ENCODE measurements around the gene ANKK1. TPM values are rescaled to one million over a fixed set of nuclear protein-coding genes. Genes with fewer than 3 reads are reported as not detected.

ANKK1 gene
- total RNA-seq, 1 experiment from 2014 or later, result 0.22 TPM

DNA sequence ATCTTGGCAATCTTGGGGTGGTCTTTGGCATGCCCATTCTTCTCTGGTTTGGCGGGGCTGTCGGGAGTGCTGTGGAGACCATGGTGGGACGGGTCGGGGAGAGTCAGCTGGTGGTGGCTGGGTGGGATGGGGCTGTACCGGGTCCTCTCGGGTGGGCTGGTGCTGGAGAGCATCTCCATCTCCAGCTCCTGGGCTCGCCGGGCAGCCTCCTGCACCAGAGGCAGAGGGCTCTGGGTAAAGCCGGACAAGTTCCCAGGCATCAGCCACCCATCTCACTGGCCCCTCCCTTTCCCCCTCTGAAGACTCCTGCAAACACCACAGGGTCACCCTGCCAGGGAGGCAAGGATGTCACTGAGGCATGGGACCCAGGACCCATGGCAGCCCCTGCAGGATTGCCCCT is 25.1 kb downstream of the ANKK1 start:
- no peaks in the 10 kb centered on the region for H3K4me1 ChIP-seq (ENCODE audit: control insufficient read depth in 1 of 2, insufficient read depth in 2 of 2, low read length in 2 of 2)
- H3K27me3 ChIP-seq (ENCODE audit: insufficient read depth, low read length), result peaks cover 4% of the 10 kb centered on the region; the same call in 1 of the 2 replicates
- DNase-seq (ENCODE audit: low read depth, low spot score) (no peak), ATAC-seq (no peak)
- H3K36me3 ChIP-seq (ENCODE audit: control insufficient read depth in 1 of 2, insufficient read depth in 2 of 2, low read length in 2 of 2), result no peaks in the 10 kb centered on the region
- H3K4me3 ChIP-seq (replicated peaks in 1 of 2; ENCODE audit: low read depth in 1 of 2, low read length in 2 of 2), result no peak overlapping the region
- no peaks in the 10 kb centered on the region for H3K9me3 ChIP-seq (ENCODE audit: control insufficient read depth in 1 of 2, insufficient read depth in 1 of 2, low read depth in 1 of 2, low read length in 2 of 2)
- no TSS peak for BruUV-seq (replicated peaks)
- RAD21 ChIA-PET (ENCODE audit: low non-redundant PET in 1 of 2, low total read pairs in 2 of 2, uncharacterized antibody in 2 of 2, unreplicated experiment in 2 of 2), result no interaction called here
- H3K9me2 ChIP-seq (ENCODE audit: insufficient read depth), result no peaks in the 10 kb centered on the region
- no peaks in the 10 kb centered on the region for H4K20me1 ChIP-seq (ENCODE audit: insufficient read depth)
- POLR2A ChIA-PET, result no interaction called here
- intact Hi-C loops (cut with micrococcal nuclease), result no loop called here
- TF ChIP-seq, protein P1, sequence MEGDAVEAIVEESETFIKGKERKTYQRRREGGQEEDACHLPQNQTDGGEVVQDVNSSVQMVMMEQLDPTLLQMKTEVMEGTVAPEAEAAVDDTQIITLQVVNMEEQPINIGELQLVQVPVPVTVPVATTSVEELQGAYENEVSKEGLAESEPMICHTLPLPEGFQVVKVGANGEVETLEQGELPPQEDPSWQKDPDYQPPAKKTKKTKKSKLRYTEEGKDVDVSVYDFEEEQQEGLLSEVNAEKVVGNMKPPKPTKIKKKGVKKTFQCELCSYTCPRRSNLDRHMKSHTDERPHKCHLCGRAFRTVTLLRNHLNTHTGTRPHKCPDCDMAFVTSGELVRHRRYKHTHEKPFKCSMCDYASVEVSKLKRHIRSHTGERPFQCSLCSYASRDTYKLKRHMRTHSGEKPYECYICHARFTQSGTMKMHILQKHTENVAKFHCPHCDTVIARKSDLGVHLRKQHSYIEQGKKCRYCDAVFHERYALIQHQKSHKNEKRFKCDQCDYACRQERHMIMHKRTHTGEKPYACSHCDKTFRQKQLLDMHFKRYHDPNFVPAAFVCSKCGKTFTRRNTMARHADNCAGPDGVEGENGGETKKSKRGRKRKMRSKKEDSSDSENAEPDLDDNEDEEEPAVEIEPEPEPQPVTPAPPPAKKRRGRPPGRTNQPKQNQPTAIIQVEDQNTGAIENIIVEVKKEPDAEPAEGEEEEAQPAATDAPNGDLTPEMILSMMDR (IDR thresholded peaks at IDR 0.05 in 2 of 3, conservative IDR thresholded peaks at IDR 0.05 in 1 of 3; ENCODE audit: borderline replicate concordance in 1 of 3, insufficient read depth in 1 of 3, low read depth in 2 of 3, low read length in 2 of 3), result no peak
- no peak for TF ChIP-seq CBX3 (IDR thresholded peaks at IDR 0.05; ENCODE audit: low read depth)
- no peak for TF ChIP-seq POLR2A (IDR thresholded peaks at IDR 0.05; ENCODE audit: borderline replicate concordance, extremely low read depth, insufficient read depth, insufficient read length)
- no peak for TF ChIP-seq JUND (IDR thresholded peaks at IDR 0.05)
- no peak overlapping the region for H2AFZ ChIP-seq (ENCODE audit: low read depth, low read length, poor library complexity, severe bottlenecking)
- CTCF ChIA-PET, result no interaction called here
- H3K27ac ChIP-seq (ENCODE audit: low read depth, low read length), result no peak overlapping the region
- H3K4me2 ChIP-seq (ENCODE audit: low read length), result no peak overlapping the region
- H3K79me2 ChIP-seq (ENCODE audit: insufficient read depth, low read length), result no peaks in the 10 kb centered on the region
- H3K9ac ChIP-seq (ENCODE audit: low read length), result no peak overlapping the region

DNA sequence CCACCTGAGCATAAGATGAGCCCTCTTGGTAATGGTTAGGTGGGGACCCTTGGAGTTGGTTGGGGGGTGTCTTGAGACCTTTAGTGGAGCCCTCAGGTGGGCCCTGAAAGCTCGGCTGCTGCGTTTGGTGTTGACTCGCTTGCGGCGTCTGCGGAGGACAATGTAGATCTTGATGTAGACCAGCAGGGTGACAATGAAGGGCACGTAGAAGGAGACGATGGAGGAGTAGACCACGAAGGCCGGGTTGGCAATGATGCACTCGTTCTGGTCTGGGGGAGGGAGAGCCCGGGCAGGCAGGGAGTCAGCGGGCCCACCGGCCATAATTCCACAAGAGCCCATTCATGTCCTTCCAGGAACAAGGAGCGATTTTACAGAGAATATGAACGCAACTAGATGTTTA is 27.8 kb downstream of the ANKK1 start:
- Histone ChIP-seq H3K79me2 (ENCODE audit: insufficient read depth, low read length) (no peaks in the 10 kb centered on the region), H3K4me3 (replicated peaks in 1 of 2; ENCODE audit: low read depth in 1 of 2, low read length in 2 of 2) (no peak overlapping the region), H3K9me2 (ENCODE audit: insufficient read depth) (no peaks in the 10 kb centered on the region), H3K27ac (ENCODE audit: low read depth, low read length) (no peak overlapping the region), H3K27me3 (ENCODE audit: insufficient read depth, low read length) (peaks cover 13% of the 10 kb centered on the region), H2AFZ (ENCODE audit: low read depth, low read length, poor library complexity, severe bottlenecking) (no peak overlapping the region), H3K36me3 (ENCODE audit: control insufficient read depth in 1 of 2, insufficient read depth in 2 of 2, low read length in 2 of 2) (no peaks in the 10 kb centered on the region), H3K4me2 (ENCODE audit: low read length) (no peak overlapping the region), H4K20me1 (ENCODE audit: insufficient read depth) (no peaks in the 10 kb centered on the region), H3K9me3 (ENCODE audit: control insufficient read depth in 1 of 2, insufficient read depth in 1 of 2, low read depth in 1 of 2, low read length in 2 of 2) (no peaks in the 10 kb centered on the region), H3K4me1 (ENCODE audit: control insufficient read depth in 1 of 2, insufficient read depth in 2 of 2, low read length in 2 of 2) (no peaks in the 10 kb centered on the region), H3K9ac (ENCODE audit: low read length) (no peak overlapping the region)
- ChIA-PET CTCF (no interaction called here), RAD21 (ENCODE audit: low non-redundant PET in 1 of 2, low total read pairs in 2 of 2, uncharacterized antibody in 2 of 2, unreplicated experiment in 2 of 2) (no interaction called here), POLR2A (no interaction called here)
- intact Hi-C loops (cut with micrococcal nuclease), result no loop called here
- no peak for ATAC-seq
- no peak for DNase-seq (ENCODE audit: low read depth, low spot score)
- TF ChIP-seq JUND (IDR thresholded peaks at IDR 0.05) (no peak), FOSL1 (IDR thresholded peaks at IDR 0.05; ENCODE audit: low read depth) (no peak), EZH2 (IDR thresholded peaks at IDR 0.05) (no peak), ZFX (IDR thresholded peaks at IDR 0.05) (no peak), EGR1 (IDR thresholded peaks at IDR 0.05; ENCODE audit: low read depth) (no peak), CEBPB (IDR thresholded peaks at IDR 0.05; ENCODE audit: low read depth) (no peak), CBX3 (IDR thresholded peaks at IDR 0.05; ENCODE audit: low read depth) (no peak), SIN3A (IDR thresholded peaks at IDR 0.05; ENCODE audit: low read depth) (no peak), EZH2phosphoT487 (IDR thresholded peaks at IDR 0.05; ENCODE audit: borderline replicate concordance) (no peak), SP1 (IDR thresholded peaks at IDR 0.05; ENCODE audit: low read depth) (no peak), YY1 (IDR thresholded peaks at IDR 0.05; ENCODE audit: extremely low read depth, insufficient replicate concordance, low read depth, low read length) (no peak), ELF1 (IDR thresholded peaks at IDR 0.05; ENCODE audit: borderline replicate concordance, low read depth) (no peak)
- TF ChIP-seq, protein P2, sequence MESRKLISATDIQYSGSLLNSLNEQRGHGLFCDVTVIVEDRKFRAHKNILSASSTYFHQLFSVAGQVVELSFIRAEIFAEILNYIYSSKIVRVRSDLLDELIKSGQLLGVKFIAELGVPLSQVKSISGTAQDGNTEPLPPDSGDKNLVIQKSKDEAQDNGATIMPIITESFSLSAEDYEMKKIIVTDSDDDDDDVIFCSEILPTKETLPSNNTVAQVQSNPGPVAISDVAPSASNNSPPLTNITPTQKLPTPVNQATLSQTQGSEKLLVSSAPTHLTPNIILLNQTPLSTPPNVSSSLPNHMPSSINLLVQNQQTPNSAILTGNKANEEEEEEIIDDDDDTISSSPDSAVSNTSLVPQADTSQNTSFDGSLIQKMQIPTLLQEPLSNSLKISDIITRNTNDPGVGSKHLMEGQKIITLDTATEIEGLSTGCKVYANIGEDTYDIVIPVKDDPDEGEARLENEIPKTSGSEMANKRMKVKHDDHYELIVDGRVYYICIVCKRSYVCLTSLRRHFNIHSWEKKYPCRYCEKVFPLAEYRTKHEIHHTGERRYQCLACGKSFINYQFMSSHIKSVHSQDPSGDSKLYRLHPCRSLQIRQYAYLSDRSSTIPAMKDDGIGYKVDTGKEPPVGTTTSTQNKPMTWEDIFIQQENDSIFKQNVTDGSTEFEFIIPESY (IDR thresholded peaks at IDR 0.05; ENCODE audit: extremely low read depth, insufficient replicate concordance, low read length), result no peak
- TF ChIP-seq, protein P3, sequence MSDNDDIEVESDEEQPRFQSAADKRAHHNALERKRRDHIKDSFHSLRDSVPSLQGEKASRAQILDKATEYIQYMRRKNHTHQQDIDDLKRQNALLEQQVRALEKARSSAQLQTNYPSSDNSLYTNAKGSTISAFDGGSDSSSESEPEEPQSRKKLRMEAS (IDR thresholded peaks at IDR 0.05), result no peak
- TF ChIP-seq, protein P4, sequence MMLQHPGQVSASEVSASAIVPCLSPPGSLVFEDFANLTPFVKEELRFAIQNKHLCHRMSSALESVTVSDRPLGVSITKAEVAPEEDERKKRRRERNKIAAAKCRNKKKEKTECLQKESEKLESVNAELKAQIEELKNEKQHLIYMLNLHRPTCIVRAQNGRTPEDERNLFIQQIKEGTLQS (IDR thresholded peaks at IDR 0.05), result no peak
- BruUV-seq (replicated peaks), result no TSS peak

Data from HCT116 (cell line).